Right atrium auricular region (tissue), 2 donors: ENCODE results near the gene C4orf17. TPM values are rescaled to one million over a fixed set of nuclear protein-coding genes. Genes with fewer than 3 reads are reported as not detected.

Source experiments
- DNase-seq: peaks from one replicate; pipeline ENCODE4 v3.0.0-alpha.2; 2019; ENCODE audit warnings: low spot score
- H3K27ac ChIP-seq, 2 donors: fragments of 200-600 bp; sonication (generic); 1 replicate in 1 of 2; 2 replicates in 1 of 2; pipeline ENCODE4 v1.5.1; 2016 to 2019
- H3K27me3 ChIP-seq, 2 donors: fragments of 200-600 bp; sonication (generic); one replicate each; pipeline versions ENCODE4 v1.5.1 to v1.6.0; 2017 to 2019
- H3K36me3 ChIP-seq: fragments of 200-600 bp; sonication (generic); one replicate; pipeline ENCODE4 v1.5.1; 2016
- H3K4me1 ChIP-seq, 2 donors: fragments of 200-600 bp; sonication (generic); one replicate each; pipeline versions ENCODE4 v1.5.1 to v1.6.0; 2017 to 2019
- H3K4me3 ChIP-seq, 2 donors: fragments of 200-600 bp; sonication (generic); 1 replicate in 1 of 2; 2 replicates in 1 of 2; pipeline ENCODE4 v1.5.1; 2017 to 2019; ENCODE audit warnings: mild to moderate bottlenecking in 1 of 2, moderate library complexity in 1 of 2
- H3K9me3 ChIP-seq, 2 donors: fragments of 200-600 bp; sonication (generic); one replicate each; pipeline ENCODE4 v1.5.1; 2019
- total RNA-seq, 2 donors: library from RNA; depleted of rRNA; stranded (reverse); fragments of >200 nt; gene quantifications; one replicate each; pipeline ENCODE4 v1.1.0, GENCODE V29; 2016
- TF ChIP-seq, protein P1 (sequence below), 2 donors: fragments of 200-600 bp; sonication (generic); IDR thresholded peaks; one replicate each; pipeline ENCODE4 v1.5.1; 2019; ENCODE audit warnings: antibody characterized with exemption in 2 of 2

Gene C4orf17
- total RNA-seq, 2 donors from 2014 or later = not detected

DNA sequence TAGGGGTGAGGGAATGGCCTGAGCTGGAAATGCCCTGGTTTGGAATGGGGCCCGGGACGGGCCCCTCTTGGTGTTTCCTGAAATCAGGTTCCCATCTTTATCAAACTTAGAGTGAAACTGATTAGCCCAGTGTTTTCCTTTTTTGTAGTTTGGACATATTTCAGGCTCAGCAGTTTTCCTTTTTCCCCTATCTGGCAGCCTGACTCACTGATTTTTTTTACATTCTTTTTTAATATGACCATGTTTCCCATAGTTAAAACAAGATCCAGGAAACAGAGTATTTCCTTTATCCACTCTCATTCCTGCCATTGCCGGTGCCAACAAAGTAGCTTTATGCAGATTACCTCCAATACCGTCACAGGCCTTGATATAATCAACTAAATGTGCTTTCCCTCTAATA is 20.5 kb upstream of the C4orf17 start:
- H3K36me3 ChIP-seq = no peaks in the 10 kb centered on the region
- peaks cover 0 to 25% of the 10 kb centered on the region in 2 donors for H3K9me3 ChIP-seq

DNA sequence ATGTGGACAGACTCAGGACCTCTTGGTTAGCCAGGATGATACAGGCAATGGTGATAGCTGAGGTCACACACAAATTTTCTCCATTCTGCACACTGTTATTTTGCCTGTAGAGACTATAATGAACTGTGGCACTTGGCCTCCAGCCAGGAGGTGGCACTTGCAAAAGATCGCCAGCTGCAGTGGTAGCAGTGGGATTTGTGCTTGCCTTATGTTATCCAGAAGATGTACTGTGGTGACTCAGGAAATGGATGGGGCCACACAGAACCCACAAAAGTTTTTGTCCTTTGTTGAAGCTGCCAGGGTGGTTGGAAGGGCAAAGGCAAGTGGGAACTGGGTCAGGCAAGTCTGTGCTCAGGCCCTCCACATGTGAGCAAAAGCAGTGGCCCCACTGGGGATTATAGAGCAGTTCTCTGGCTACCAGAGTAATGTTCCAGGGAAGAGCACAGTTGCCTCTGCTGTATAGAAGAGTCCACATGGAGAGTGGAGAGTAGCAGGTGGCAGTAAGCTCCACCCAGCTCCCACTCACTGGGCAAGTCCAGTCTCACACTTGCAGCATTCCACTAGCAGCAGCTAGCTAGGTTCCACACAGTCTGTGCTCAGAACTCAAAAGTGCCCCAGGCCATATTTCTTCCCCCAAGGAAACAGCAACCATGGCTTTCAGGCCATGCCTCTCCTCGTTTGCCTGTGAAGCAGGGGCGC is 5.9 kb upstream of the C4orf17 start:
- Histone ChIP-seq H3K27me3 (no peaks in the 10 kb centered on the region), H3K27ac (no peak overlapping the region), H3K4me3 (no peak overlapping the region), H3K36me3 (no peaks in the 10 kb centered on the region), H3K4me1 (no peaks in the 10 kb centered on the region), H3K9me3 (no peaks in the 10 kb centered on the region)
- no peak for DNase-seq
- TF ChIP-seq, protein P1, sequence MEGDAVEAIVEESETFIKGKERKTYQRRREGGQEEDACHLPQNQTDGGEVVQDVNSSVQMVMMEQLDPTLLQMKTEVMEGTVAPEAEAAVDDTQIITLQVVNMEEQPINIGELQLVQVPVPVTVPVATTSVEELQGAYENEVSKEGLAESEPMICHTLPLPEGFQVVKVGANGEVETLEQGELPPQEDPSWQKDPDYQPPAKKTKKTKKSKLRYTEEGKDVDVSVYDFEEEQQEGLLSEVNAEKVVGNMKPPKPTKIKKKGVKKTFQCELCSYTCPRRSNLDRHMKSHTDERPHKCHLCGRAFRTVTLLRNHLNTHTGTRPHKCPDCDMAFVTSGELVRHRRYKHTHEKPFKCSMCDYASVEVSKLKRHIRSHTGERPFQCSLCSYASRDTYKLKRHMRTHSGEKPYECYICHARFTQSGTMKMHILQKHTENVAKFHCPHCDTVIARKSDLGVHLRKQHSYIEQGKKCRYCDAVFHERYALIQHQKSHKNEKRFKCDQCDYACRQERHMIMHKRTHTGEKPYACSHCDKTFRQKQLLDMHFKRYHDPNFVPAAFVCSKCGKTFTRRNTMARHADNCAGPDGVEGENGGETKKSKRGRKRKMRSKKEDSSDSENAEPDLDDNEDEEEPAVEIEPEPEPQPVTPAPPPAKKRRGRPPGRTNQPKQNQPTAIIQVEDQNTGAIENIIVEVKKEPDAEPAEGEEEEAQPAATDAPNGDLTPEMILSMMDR (IDR thresholded peaks at IDR 0.05) = no peak

More for the DNA sequence above, 20.5 kb upstream of the C4orf17 start:
- Histone ChIP-seq H3K27ac (no peak overlapping the region), H3K27me3 (no peaks in the 10 kb centered on the region), H3K4me3 (no peak overlapping the region), H3K4me1 (no peaks in the 10 kb centered on the region)
- DNase-seq = no peak
- TF ChIP-seq, protein P1 (IDR thresholded peaks at IDR 0.05) = no peak

DNA sequence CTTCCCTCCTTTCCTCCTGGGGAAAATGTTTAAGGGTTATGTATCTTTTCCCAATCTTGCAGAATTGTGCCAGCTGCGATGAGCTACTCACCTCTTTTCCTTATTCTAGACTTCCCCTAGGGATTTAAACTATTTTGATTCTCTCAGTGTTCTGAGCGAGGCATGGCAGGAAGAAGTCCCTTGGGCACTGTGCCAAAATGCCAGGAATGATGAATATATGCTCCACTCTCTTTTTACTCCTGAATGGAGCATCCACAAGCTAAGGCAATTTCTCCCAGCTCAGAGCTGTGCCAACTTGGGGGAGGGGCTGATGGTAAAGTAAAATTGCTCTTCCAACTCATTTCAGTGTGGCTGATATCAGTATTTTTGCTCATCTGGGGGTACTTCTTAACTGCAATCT is 4.0 kb upstream of the C4orf17 start:
- H3K9me3 ChIP-seq = no peaks in the 10 kb centered on the region
- H3K36me3 ChIP-seq = no peaks in the 10 kb centered on the region
- no peak overlapping the region for H3K27ac ChIP-seq
- H3K4me1 ChIP-seq = no peaks in the 10 kb centered on the region
- no peaks in the 10 kb centered on the region for H3K27me3 ChIP-seq
- TF ChIP-seq, protein P1 (IDR thresholded peaks at IDR 0.05) = no peak
- DNase-seq = no peak
- no peak overlapping the region for H3K4me3 ChIP-seq

DNA sequence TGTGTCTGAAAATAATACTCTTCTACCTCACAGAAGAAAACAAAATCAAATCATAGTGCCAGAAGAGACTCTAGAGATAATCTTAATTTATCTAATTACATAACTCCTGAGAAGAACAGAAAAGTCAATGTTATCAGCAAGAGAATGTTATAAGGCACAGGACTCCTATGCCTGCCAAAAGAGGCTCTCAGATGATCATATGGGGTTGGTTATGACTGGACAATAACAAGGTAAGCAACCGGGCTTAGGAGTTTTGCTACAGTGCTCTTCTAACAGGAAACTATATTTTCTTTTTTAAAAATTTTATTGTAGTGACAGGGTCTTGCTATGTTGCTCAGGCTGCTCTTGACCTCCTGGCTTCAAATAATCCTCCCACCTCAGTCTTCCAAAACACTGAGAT is 3.5 kb upstream of the C4orf17 start:
- Histone ChIP-seq H3K4me3 (no peak overlapping the region), H3K27me3 (no peaks in the 10 kb centered on the region), H3K27ac (no peak overlapping the region), H3K36me3 (no peaks in the 10 kb centered on the region), H3K4me1 (no peaks in the 10 kb centered on the region), H3K9me3 (no peaks in the 10 kb centered on the region)
- DNase-seq = no peak
- TF ChIP-seq, protein P1 (IDR thresholded peaks at IDR 0.05) = no peak

DNA sequence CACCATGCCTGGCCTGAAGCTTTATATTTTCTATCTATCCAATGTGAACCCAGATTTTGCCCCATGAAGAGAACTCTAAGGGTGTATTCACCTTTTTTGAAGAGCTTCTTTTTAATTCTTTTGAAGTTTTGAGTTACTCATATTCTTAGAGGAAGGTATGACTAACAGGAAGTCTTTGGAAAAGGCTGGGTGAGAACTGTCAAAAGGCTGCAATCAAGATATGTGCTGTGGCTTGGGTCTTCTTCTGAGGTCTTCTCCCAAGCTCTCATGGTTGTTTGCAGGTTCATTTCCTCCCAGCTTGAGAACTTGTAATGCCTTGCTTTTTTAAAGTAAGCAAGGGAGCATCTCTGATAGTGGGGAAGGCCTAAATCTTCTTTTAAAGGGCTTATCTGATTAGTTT is 3.1 kb upstream of the C4orf17 start:
- TF ChIP-seq, protein P1 (IDR thresholded peaks at IDR 0.05) = no peak
- no peak for DNase-seq
- H3K4me3 ChIP-seq = no peak overlapping the region
- no peak overlapping the region for H3K27ac ChIP-seq
- H3K9me3 ChIP-seq = no peaks in the 10 kb centered on the region
- H3K27me3 ChIP-seq = no peaks in the 10 kb centered on the region
- no peaks in the 10 kb centered on the region for H3K36me3 ChIP-seq
- H3K4me1 ChIP-seq = no peaks in the 10 kb centered on the region
